K562 (cell line): ENCODE data around the gene CDH12. TPM values are rescaled to one million over a fixed set of nuclear protein-coding genes. Genes with fewer than 3 reads are reported as not detected.

Experiments
- ATAC-seq: fragments of 200-7000 bp; cut with Tn5 transposase; 3 replicates; pipeline ENCODE4 v1.9.1; 2020; ENCODE audit warnings: moderate library complexity
- BruUV-seq: library from RNA; stranded (reverse); fragments of 400-500 nt; replicated peaks from 2 replicates; lab custom pipeline; 2021; lab: Mats Ljungman, UMichigan
- CTCF ChIA-PET: fragments of 300-600 bp; formaldehyde crosslinking; extraction: SDS; loops from one replicate; lab custom pipeline; 2021; ENCODE audit warnings: low intra/inter-chr PET ratio; lab: Yijun Ruan, JAX
- POLR2A ChIA-PET: fragments of 300-600, 350-650 bp; sonication (Branson Sonifier 250); formaldehyde crosslinking; extraction: SDS; loops from one replicate; lab custom pipeline; 2021; ENCODE audit warnings: antibody characterized with exemption, inconsistent platforms; lab: Yijun Ruan, JAX
- DNase-seq, 4 experiments: peaks; one replicate each; pipeline versions ENCODE4 v3.0.0 to v3.0.0-alpha.2; 2011 to 2018; ENCODE audit warnings: low spot score in 3 of 4, mixed read lengths in 3 of 4; ENCODE audit errors: extremely low read depth in 1 of 4
- FAIRE-seq: peaks from 2 replicates; lab custom pipeline; 2011; peaks lifted over from hg19 to GRCh38; lab: Jason Lieb, UNC
- H2AFZ ChIP-seq: 2 replicates; pipeline ENCODE4 v1.6.0; 2011; ENCODE audit warnings: low read depth, low read length, control low read depth, inconsistent platforms
- H3K27ac ChIP-seq: fragments of 200-600 bp; 3 replicates; pipeline ENCODE4 v1.8.0; 2011; ENCODE audit warnings: low read depth, mild to moderate bottlenecking, control low read depth, inconsistent platforms, low read length, moderate library complexity, mixed read lengths; ENCODE audit errors: extremely low read depth
- H3K27me3 ChIP-seq, 2 experiments: fragments of 300-600 bp in 1 of 2; 2 replicates in 1 of 2; 3 replicates in 1 of 2; pipeline versions ENCODE4 v1.6.0 to v1.8.0; 2011; ENCODE audit warnings: inconsistent platforms in 2 of 2, low read length in 2 of 2, mild to moderate bottlenecking in 1 of 2, mixed read lengths in 1 of 2, moderate library complexity in 1 of 2; ENCODE audit not compliant: control insufficient read depth in 2 of 2, insufficient read depth in 2 of 2
- H3K36me3 ChIP-seq: fragments of 300-600 bp; 3 replicates; pipeline ENCODE4 v1.8.0; 2011; ENCODE audit warnings: mild to moderate bottlenecking, low read length, inconsistent platforms; ENCODE audit not compliant: control insufficient read depth, insufficient read depth
- H3K4me1 ChIP-seq, 2 experiments: fragments of 200-600 bp in 1 of 2; replicated peaks in 1 of 2; 2 replicates in 1 of 2; 3 replicates in 1 of 2; pipeline versions ENCODE4 v1.5.1 to v1.8.0; 2011; ENCODE audit warnings: inconsistent platforms in 2 of 2, low read length in 2 of 2, mild to moderate bottlenecking in 1 of 2, mixed read lengths in 1 of 2, moderate library complexity in 1 of 2; ENCODE audit not compliant: control insufficient read depth in 2 of 2, insufficient read depth in 2 of 2
- H3K4me2 ChIP-seq: 2 replicates; pipeline ENCODE4 v1.6.1; 2011; ENCODE audit warnings: low read length, control low read depth, inconsistent platforms, mixed read lengths; ENCODE audit not compliant: insufficient read depth
- H3K4me3 ChIP-seq: fragments of 200-600 bp; sonication (generic), shearing (Covaris generic); 2 replicates; pipeline ENCODE4 v1.5.1; 2016; ENCODE audit warnings: control low read depth, inconsistent platforms
- H3K79me2 ChIP-seq: fragments of 200-600 bp; 3 replicates; pipeline ENCODE4 v1.8.0; 2011; ENCODE audit warnings: low read length, inconsistent platforms; ENCODE audit not compliant: control insufficient read depth, insufficient read depth
- H3K9ac ChIP-seq, 2 experiments: 2 replicates each; pipeline versions ENCODE4 v1.6.0 to v1.6.1; 2011; ENCODE audit warnings: low read depth in 2 of 2, low read length in 2 of 2, control low read depth in 1 of 2, inconsistent platforms in 1 of 2, mild to moderate bottlenecking in 1 of 2, mixed read lengths in 1 of 2; ENCODE audit not compliant: insufficient read depth in 1 of 2
- H3K9me1 ChIP-seq: one replicate; pipeline ENCODE4 v1.6.0; 2011; ENCODE audit warnings: inconsistent platforms, mild to moderate bottlenecking, low read length, moderate library complexity; ENCODE audit not compliant: control insufficient read depth, insufficient read depth
- H3K9me3 ChIP-seq: replicated peaks from 2 replicates; pipeline ENCODE4 v1.5.1; 2011; ENCODE audit warnings: low read depth, low read length, inconsistent platforms; ENCODE audit not compliant: control insufficient read depth, insufficient read depth
- H4K20me1 ChIP-seq: replicated peaks from 2 replicates; pipeline ENCODE4 v1.6.1; 2011; ENCODE audit warnings: low read length, inconsistent platforms, mixed read lengths; ENCODE audit not compliant: control insufficient read depth, insufficient read depth
- DNMT1 ChIP-seq: fragments of 450-650 bp; IDR thresholded peaks from 2 replicates; pipeline ENCODE4 v1.6.1; 2016; ENCODE audit warnings: antibody characterized with exemption, mild to moderate bottlenecking
- HSF4 ChIP-seq: fragments of 250-450 bp; sonication (Bioruptor Pico); IDR thresholded peaks from 2 replicates; pipeline ENCODE4 v2.1.2; 2022; ENCODE audit warnings: mild to moderate bottlenecking, moderate library complexity, borderline replicate concordance
- KDM1A ChIP-seq, 2 experiments: fragments of 450-650 bp; IDR thresholded peaks; 2 replicates each; pipeline ENCODE4 v1.6.1; 2016; ENCODE audit warnings: mild to moderate bottlenecking in 2 of 2
- MTA2 ChIP-seq: fragments of 450-650 bp; IDR thresholded peaks from 2 replicates; pipeline ENCODE4 v1.6.1; 2016; ENCODE audit warnings: low read depth
- OTX1 ChIP-seq: fragments of 450-650 bp; formaldehyde crosslinking; IDR thresholded peaks from 2 replicates; pipeline ENCODE4 v1.4.0; 2022; ENCODE audit warnings: mild to moderate bottlenecking
- ZBTB33 ChIP-seq: sonication (generic); formaldehyde crosslinking; IDR thresholded peaks from 2 replicates; pipeline ENCODE4 v1.8.1; 2023; ENCODE audit warnings: mild to moderate bottlenecking, missing genetic modification reagents
- WGBS: fragments of 100-300 bp; shearing (Covaris generic); methylation state at CpG from one replicate; pipeline ENCODE4 v1.1.6; 2016; ENCODE audit warnings: low coverage, mixed read lengths; ENCODE audit not compliant: insufficient coverage; ENCODE audit errors: missing lambda C conversion rate; 5-methylcytosine and 5-hydroxymethylcytosine counted together
- in situ Hi-C: fragments of 300-500 bp; cut with MboI; formaldehyde crosslinking; loops from 4 replicates; pipeline ENCODE4 v1.15.0; 2018; ENCODE audit warnings: inconsistent platforms, mixed read lengths
- intact Hi-C: fragments of 100-400 bp; cut with micrococcal nuclease; formaldehyde crosslinking; loops from 2 replicates; pipeline ENCODE4 v1.14.2; 2022
- polyA plus RNA-seq, 8 experiments: library from polyadenylated mRNA; depleted of rRNA in 4 of 8; stranded (reverse) in 5 of 8; unstranded in 3 of 8; fragments of >200 nt; fragmentation: Nextera tagmentation in 2 of 8; fragmentation: Illumina TruSeq in 1 of 8; extraction: Ambion mirVana in 2 of 8; extraction: Trizol in 1 of 8; gene quantifications; 2 replicates each; pipeline versions ENCODE4 v1.2.1 to v1.2.3, GENCODE V29; 2011 to 2014; ENCODE audit warnings: inconsistent platforms in 1 of 8, missing spikeins in 1 of 8
- total RNA-seq, 7 experiments: library from RNA; depleted of rRNA in 6 of 7; stranded (reverse); fragments of >200 nt in 6 of 7; fragmentation: Illumina TruSeq in 2 of 7; extraction: Trizol in 2 of 7; gene quantifications; 2 replicates each; pipeline versions ENCODE4 v1.2.1 to v1.2.3, GENCODE V29; 2011 to 2021; ENCODE audit warnings: low replicate concordance in 1 of 7
- TF ChIP-seq, protein P1 (sequence below): sonication (generic); formaldehyde crosslinking; IDR thresholded peaks from 2 replicates; pipeline ENCODE4 v1.8.0; 2022; ENCODE audit warnings: mild to moderate bottlenecking, missing genetic modification reagents

Gene CDH12
- total and polyA plus RNA-seq, 9 of the 15 experiments (the other 6 are each of a cell fraction or from before 2014, with no cell fraction given): 0.03 to 1.7 (median 0.37) TPM

GRCh38 chr5:22900801-22901310 lies 47.7 kb upstream of the CDH12 start:
- Histone ChIP-seq H3K4me3 (no peak overlapping the region), H3K79me2 (no peaks in the 10 kb centered on the region), H3K27me3 (no peaks in the 10 kb centered on the region), H3K4me1 (no peaks in the 10 kb centered on the region), H3K9me3 (no peaks in the 10 kb centered on the region; the same call in 1 of the 2 replicates), H3K9ac (no peak overlapping the region), H2AFZ (no peak overlapping the region), H3K36me3 (no peaks in the 10 kb centered on the region), H3K9me1 (no peaks in the 10 kb centered on the region), H3K27ac (no peak overlapping the region), H4K20me1 (no peaks in the 10 kb centered on the region), H3K4me2 (no peak overlapping the region)
- no peak for ATAC-seq
- intact Hi-C loops (no loop called here), in situ Hi-C loops (no loop called here)
- no peak for TF ChIP-seq MTA2
- no peak for TF ChIP-seq HSF4 (CRISPR knock-in tag)
- TF ChIP-seq OTX1: no peak
- TF ChIP-seq, protein P1, sequence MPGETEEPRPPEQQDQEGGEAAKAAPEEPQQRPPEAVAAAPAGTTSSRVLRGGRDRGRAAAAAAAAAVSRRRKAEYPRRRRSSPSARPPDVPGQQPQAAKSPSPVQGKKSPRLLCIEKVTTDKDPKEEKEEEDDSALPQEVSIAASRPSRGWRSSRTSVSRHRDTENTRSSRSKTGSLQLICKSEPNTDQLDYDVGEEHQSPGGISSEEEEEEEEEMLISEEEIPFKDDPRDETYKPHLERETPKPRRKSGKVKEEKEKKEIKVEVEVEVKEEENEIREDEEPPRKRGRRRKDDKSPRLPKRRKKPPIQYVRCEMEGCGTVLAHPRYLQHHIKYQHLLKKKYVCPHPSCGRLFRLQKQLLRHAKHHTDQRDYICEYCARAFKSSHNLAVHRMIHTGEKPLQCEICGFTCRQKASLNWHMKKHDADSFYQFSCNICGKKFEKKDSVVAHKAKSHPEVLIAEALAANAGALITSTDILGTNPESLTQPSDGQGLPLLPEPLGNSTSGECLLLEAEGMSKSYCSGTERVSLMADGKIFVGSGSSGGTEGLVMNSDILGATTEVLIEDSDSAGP (CRISPR knock-in tag): no peak
- no peak for TF ChIP-seq DNMT1
- TF ChIP-seq ZBTB33 (CRISPR knock-in tag): no peak
- TF ChIP-seq KDM1A (IDR thresholded peaks at IDR 0.05): no peak
- DNase-seq: no peak
- CTCF ChIA-PET: no interaction called here
- POLR2A ChIA-PET: no interaction called here
- BruUV-seq: no TSS peak
- FAIRE-seq: no peak
- under 1% methylated on average over 17 of the region's 17 CpGs for WGBS
